ENCODE results near the gene TBC1D3C.
"Not testable (repeated sequence)": the region's sequence is repeated elsewhere in the genome, so short reads cannot be mapped to it uniquely, and the experiment has no call there.

GRCh38 chr17:38068534-38068933 lies at the start of gene TBC1D3C:
- TF ChIP-seq, protein P1, sequence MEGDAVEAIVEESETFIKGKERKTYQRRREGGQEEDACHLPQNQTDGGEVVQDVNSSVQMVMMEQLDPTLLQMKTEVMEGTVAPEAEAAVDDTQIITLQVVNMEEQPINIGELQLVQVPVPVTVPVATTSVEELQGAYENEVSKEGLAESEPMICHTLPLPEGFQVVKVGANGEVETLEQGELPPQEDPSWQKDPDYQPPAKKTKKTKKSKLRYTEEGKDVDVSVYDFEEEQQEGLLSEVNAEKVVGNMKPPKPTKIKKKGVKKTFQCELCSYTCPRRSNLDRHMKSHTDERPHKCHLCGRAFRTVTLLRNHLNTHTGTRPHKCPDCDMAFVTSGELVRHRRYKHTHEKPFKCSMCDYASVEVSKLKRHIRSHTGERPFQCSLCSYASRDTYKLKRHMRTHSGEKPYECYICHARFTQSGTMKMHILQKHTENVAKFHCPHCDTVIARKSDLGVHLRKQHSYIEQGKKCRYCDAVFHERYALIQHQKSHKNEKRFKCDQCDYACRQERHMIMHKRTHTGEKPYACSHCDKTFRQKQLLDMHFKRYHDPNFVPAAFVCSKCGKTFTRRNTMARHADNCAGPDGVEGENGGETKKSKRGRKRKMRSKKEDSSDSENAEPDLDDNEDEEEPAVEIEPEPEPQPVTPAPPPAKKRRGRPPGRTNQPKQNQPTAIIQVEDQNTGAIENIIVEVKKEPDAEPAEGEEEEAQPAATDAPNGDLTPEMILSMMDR (IDR thresholded peaks at IDR 0.05) = not testable (repeated sequence)
- TF ChIP-seq POLR2AphosphoS5 (IDR thresholded peaks at IDR 0.05); EP300 (IDR thresholded peaks at IDR 0.05); POLR2A (IDR thresholded peaks at IDR 0.05; ENCODE audit: low read depth): not testable (repeated sequence)

All from esophagus muscularis mucosa (tissue), 4 donors.